ENCODE results near the gene HCFC1R1.
A peak's percentile ranks its signal among the peaks of the same experiment; 100 is the strongest.

The HCFC1R1 gene

DNA sequence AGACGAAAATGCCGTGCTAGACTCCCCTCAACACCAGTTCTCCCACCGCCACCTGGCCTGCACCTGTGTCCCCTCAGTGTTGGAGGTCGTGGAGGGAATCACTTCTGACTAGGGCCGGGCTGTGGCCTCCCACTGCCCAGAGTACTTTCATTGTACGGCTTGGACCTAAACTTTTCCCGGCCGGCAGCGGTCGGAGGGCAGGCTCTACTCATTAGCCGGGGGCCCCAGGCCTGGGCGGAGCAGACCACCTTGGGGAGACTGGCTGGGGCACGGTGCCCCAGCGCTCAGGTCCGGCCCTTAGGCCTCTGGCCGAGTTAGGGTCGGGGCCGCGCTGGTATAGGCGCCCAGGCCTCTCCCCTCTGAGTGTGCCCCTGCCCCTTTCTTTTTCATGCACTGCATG is 6.4 kb downstream of the HCFC1R1 start:
- DNase-seq: no peak

DNA sequence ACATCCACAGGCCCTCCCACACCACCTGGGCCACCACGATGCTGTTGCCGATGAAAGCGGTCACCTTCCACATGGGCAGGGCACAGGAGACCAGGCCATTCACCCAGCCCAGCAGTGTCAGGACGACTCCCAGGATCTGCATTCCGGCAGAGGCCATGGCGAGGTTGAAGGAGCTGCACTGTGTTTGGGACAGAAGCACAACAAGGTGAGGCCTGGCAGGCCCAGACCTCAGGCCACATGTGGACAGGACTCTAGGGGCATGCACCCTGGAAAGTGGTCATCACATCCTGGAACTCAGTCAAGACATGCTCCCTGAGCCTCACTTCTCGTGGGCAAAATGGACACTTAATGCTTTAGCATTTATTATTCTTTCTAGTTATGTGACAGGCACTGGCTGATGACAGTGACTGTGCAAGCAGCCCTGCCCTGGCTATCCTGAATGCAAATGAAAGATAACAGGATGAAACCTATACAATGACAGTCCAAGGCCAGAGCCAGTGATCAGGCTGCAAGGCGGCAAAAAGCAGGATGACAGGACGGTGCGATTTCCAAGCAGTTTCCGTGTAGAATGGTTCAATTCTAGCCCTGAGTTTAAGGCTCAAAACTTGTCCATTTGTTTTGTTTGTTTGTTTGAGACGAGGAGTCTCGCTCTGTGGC is 7.7 kb downstream of the HCFC1R1 start:
- no peak for DNase-seq

DNA sequence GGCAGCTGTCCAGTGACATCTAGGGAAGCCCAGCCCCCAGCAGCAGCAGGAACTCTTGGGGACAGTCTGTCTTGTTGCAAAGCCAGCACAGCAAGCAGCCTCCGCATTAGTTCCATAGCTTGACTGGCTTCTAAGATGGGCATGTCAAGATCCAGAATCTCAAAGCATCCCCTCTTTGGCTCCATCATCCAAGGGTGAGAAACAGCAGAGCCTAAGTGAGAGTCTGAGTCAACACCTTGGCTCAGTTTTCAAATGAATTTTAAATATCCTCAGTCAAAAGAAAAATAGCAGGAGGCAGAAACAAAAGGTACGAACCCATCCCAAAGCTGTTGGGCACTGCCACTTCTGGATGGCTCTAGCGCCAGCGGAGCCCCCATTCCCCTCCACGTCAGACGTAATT is 8.8 kb downstream of the HCFC1R1 start:
- no peak for DNase-seq

DNA sequence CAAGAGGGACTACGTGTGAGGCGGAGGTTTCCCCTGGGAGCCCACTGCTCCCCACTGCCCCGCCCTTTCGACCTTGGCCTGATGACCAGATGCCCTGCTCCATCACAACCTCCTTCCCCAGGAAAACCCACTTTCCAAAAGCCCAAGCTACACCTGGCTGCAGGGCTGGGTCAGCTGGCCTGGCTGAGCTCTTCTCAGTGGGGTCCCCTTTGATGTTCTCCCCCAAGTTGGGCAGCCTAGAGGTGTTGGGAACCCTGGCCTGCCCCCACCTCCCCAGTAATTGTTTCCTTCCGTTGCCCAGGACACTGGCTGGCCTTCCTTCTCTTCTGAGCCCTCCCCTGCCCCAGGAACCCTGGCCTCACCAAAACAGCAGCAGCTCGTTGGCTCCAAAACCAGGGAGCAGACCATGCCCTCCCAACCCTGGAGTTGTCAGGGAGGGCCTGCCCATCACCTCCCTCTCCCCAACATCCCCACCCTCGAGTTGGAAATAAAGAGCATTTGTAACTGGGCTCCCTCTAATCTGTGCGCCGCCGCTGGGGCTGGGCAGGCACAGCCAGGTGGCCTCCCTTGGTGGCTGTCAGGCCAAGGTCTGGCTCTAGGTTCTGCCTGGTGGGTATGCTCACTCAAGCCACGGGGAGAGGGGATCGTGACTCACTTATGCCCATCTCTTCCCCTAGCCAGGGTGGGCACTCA is 9.6 kb downstream of the HCFC1R1 start:
- DNase-seq: no peak

DNA sequence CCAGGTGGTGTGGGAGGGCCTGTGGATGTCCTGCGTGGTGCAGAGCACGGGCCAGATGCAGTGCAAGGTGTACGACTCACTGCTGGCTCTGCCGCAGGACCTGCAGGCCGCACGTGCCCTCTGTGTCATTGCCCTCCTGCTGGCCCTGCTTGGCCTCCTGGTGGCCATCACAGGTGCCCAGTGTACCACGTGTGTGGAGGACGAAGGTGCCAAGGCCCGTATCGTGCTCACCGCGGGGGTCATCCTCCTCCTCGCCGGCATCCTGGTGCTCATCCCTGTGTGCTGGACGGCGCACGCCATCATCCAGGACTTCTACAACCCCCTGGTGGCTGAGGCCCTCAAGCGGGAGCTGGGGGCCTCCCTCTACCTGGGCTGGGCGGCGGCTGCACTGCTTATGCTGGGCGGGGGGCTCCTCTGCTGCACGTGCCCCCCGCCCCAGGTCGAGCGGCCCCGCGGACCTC is 10.2 kb downstream of the HCFC1R1 start:
- peak in 1 of 3 experiments; percentile 47 for DNase-seq

DNA sequence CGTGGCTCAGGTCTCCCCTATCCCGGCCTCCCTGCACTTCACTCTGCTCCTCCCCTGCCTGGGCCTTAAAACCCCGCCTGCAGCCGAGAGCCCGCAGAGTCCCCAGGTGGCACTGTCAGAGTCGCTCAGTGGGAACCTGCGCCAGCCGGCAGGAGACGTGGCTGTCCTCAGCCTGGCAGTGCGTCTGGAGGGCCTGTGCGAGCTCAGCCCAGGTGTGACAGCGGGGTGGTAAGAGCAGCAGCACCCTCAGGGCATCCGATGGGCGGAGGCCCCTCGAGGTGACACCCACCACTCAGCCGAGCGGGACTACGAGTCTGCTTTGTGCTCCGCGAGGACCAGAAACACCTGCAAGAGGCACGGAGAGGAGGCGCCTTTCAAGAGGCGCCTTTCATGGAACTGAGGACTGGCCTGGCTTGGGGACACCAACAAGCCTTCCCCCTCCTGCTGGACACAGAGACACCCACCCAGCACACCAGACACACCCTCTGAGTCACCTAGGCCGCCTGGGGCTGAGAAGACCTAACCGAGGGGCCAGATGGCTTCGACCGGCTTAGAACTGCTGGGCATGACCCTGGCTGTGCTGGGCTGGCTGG is 10.8 kb downstream of the HCFC1R1 start, which contains the start of gene CLDN9:
Gene CLDN9 (plus strand): TSS at position 96 of the 593 bp plus-strand sequence. CDS start 440 bp downstream, at position 536.
- DNase-seq: peak; percentile 87 to 95 (median 92)

DNA sequence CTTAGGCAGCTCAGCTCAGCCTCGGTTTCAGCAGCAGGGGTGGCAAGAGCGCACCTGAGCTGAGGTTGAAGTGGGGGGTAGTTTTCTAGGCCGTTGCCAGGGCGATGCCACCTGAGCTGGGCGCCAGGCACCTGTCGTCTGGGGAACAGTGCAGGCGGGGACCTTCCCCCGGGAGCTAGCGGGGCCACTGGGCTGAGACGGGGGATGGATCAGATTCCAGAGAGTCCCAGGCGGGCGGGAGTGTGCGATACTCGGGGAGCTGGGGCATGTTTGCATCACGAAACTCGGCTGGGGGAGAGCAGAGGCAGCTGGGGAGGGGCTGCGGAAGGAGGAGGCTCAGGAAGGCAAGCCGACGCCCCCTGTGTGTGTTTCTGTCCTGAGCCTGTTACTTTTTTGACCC is 11.5 kb downstream of the HCFC1R1 start:
- DNase-seq: peak; percentile 81 to 94 (median 90)

DNA sequence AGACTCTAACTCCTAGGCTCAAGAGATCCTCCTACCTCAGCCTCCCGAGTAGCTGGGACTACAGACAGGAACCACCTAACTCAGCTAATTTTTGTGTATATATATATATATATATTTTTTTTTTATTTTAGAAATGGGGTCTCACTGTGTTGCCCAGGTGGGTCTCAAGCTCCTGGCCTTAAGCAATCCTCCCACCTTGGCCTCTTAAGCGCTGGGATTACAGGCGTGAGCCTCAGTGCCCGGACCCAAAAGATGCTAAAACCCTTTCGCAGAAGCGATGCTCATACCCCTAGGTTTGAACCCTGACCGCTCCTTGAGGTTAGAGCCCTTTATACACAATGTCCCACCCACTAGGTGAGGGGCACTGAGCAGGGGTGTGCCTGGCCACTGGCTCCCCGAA is 13.2 kb downstream of the HCFC1R1 start:
- DNase-seq: no peak

DNA sequence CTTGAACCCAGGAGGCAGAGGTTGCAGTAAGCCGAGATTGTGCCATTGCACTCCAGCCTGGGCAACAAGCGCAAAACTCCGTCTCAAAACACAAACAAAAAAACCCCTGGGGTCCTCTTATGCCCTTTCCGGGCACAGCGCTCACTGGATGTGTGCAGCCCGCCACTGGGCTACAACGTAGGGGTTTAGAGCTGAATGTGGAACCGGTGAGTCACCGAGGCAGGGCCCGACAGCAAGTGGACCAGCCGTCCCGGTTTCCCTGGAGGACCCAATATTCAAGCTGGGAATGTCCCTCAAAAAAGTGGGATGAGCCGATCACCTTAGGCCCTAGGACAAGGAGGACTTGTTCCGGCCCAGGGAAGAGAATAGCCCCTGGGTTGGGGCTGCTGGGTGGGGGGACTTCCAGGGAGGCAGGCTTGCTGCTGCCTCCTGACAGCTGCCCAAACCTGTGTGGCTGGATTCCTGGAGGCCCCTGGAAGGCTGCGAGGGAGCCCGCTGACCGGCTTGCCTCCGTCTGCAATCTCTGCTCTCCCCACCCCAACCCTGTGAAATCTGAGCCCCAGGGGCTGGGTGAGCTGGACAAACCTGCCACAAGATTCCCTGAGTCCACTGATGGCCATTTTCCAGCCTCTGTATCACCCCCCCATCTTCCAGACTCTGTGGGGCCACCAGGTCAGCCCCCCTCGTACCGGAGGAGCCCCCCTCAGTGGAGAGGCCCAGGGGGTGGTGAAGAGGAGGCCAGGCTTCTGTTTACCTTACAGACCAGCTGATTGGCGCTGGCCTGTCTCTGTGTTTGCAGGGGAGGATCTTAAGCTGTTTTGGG is 14.0 kb downstream of the HCFC1R1 start:
- DNase-seq: peak in 2 of 3 experiments; percentile 15 to 24

DNA sequence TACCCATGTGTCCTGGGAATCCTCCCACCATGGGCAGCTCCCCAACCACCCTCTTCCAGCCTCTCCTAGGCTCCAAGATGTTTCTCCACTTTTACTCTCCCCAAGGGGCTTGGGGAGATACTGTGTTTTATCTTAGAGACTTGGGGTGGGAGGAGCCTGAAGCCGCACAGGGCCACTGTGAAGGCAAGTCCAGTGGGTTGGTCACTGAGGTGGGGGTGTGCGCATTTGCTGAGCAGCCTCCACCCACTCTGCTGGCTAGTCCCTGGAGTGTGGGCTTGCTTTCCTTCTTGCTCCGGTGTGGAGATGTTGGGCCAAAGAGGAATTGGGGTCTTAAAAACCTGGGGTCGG is 15.1 kb downstream of the HCFC1R1 start:
- DNase-seq: no peak

DNA sequence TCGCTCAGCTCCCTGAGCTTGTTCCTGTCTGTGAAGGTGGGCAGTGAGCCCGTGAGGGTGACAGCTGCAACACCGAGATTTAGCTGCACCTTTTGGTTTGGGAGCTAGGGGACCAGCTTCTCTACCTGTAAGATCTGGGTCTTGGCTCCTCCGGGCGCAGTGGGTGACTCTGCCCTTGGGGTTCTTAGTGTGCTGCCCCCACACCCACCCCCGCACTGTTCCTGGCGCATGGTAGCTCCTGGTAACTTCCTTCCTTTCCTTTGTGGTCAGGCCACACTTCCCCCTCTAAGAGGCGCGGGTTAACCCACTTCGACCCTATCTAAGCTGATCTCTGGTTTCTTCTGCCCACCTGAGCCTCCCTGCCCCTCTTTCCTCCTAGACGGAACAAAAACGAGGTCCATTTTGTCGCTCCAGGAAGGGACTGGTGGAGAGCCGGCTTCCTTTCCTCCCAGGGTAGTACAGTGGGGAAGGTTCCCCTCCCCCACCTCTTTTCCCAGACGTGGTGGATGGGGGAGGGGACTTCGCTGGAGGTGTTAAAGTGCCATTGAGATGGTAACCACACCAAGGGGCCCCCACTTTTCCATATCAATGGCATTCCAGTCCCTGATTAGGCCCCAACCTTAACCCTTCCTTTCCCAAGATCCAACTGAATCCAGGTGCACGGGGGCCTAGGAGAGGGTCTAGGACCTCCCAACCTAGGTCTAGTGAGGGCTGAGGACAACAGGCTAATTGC is 15.6 kb downstream of the HCFC1R1 start:
- DNase-seq: no peak

DNA sequence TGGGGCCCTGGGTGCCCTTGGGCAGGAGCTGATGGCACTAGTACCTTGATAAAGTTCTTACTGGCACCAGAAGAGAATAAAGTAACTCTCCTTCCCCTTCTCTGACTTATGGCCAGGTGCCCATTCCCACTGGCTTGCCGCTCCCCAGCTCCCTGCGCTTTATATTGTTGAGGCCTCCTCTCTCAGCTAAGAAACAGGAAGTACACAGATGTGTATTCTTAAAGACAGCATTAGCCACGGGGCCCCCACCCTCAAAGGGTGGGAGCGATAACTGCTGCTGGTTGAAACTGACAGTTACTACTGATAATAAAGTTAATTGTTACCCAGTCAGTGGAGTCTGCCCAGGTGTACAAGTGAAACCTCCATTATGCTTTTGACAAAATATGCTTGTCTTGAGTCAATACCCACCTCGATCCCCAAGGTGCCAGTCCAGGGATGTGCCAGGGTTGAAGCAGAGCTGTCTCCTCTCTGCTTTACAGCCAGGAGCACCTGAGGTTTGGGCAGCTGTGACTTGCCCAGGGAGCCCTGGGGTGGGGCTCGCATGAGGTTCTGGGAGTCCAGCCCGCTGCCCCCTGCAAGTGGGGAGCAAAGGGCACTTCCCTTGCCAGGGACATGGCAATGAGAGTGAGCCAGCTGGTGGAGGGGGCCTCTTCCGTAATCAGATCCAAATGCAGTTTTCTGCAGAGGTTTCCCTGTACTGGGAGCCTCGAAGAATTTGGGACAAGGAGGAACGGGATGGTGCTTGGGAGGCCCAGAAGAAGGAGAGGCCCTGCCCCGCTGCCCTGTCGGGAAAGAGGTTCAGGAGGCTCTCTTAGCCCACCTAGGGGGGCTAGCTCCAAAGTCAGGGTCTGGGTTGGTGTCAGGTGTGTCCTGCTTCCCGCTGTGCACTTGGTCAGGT is 16.4 kb downstream of the HCFC1R1 start:
- no peak for DNase-seq

DNA sequence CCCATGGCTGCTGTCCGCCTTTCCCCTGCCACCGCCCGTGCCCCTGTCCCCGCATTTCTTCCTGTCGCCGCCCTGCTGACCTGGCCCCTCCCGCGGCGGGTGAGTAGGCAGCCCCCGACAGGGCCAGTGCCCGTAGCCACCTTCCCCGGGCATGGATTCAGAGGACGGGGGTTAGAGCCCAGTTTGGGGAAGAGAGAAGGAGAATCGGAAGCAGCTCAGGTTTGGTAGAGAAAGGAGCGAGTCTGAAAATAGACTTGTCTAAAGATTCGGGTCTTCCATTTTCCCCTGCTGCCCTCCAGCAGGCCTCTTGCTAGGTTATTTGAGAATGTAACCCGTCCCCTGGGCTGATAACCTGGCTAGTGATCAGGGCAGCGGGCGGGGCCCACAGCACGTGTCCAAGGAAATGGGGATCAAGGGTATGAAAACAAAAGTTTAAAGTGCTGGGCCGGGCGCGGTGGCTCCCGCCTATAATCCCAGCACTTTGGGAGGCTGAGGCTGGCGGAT is 18.9 kb downstream of the HCFC1R1 start:
- DNase-seq: peak; percentile 50 to 70 (median 59)

DNA sequence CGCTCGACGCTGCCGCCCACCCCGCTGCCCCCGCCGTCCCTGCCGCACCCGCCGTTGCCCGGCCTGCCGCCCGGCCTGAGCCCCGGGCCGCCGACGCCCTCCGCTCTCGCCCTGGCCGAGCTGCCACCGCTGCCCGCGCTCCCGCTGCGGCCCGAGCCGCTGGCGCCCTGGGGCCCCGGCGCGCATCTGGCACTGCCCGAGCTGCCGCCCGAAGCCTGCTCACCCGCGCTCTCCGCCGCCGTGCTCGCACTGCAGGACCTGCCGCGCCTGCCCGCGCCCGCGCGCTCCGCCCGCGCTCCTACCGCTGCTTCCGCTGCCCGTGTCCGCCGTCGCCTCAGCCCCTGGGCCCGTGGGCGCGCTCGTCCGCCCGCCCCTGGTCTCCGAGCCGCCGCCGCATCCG is 19.4 kb downstream of the HCFC1R1 start:
- peak; percentile 43 to 52 (median 45) for DNase-seq

DNA sequence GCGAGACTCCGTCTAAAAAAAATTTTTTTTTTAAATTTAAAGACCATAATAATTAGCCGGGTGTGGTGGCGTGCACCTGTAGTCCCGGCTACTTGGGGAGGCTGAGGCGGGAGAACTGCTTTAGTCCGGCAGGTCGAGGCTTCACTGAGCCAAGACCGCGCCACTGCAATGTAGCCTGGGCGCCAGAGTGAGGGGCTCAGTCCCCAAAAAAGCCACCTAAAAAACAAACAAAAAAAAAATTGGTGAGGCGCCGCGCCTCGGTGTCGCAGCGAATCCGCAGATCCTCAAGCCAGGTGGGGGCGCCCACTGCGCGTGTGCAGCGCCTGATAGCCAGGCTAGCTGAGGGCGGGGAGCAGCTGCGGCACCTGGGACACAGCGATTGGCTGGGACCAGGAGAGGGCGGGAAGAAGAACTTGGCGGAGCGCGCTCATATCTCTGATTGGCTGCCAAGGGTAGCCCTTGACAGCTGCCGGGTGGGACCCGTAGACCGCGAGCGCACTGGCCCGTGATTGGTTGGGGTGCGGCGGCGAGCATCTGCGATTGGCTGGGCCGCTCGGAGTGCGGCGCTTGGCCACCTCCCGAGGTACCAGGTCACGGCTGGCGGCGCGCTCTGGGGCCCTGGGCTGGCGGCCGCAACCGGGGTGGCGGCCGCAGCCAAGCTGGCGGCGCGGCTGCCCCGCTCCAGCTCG is 20.0 kb downstream of the HCFC1R1 start:
- DNase-seq: peak; percentile 99 to 100 (median 99)

DNA sequence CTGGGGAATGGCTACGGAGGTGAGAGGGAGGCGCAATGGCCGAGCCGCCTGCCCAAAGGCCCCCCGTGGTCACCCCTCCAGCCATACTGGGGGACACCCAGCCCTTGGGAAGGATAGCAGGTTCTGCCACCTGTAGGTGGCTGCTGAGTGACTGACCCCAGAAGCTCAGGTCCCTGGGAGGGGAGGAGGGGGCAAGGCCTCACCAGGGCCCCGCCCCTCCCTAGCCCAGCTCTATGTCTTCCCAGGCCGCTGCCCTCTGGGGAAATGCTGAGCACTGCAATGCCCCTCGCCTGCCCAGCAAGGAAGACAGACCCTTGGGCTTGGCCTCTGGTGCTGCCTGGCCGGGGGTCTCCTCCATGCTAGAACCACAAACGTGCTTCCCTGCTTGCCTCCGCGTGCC is 22.4 kb downstream of the HCFC1R1 start:
- DNase-seq: no peak

DNA sequence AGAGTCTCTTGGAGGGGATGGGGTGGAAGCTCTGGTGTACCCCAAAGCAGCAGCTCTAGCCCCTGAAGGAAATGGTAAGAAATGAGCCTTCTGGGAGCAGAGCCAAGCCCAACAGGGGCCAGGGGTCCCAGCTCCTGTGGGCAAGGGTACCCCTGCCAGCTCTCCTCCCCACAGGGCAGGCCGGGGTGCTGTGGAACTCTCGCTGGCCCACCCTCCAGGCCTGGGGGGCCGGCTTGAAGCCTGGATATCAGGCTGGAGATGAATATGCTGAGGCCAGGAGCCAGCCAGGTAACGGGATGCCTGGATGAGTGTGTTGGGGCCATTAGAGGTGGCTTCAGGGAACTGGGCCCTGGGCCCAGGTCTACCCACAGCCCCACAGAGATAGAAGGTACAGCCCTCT is 23.2 kb downstream of the HCFC1R1 start:
- DNase-seq: no peak

DNA sequence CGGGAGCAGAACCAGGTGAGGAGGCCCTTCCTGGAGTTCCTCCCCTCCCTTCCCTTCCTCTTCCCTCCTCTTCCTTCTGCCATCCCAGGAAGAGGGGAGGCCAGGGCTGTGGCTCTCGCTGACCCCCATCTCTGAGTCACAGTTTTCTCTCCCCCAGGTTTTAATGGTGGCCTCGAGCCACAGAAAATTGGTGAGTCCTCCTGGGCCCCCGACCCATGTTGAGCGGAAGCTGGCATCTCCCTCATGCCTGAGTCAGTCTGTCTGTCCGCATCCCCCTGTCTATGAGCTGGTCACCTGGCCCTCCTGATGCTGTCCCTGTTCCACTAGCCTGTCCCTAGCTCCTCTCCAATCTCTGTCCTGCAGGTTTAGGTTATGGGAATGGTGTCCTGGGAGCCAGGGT is 23.8 kb downstream of the HCFC1R1 start:
- no peak for DNase-seq

DNA sequence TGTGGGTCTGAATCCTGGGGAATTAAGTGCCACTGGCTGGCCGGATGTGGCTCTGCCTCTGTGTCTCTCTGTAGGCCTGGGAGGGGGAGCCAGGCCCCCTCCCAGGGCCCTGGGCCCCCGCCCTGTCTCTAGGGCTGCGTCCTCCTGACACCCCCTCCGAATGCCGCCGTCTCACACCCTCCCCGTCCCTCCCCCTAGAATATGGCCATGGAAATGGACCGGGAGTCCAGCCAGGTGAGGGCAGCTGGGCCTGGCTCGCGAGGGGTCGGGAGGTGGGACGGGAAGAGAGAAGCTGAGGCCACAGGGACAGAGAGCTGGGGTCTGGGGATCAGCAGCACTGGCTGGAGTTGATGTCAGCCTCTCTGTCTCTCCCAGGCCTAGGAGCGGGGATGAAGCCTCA is 27.4 kb downstream of the HCFC1R1 start:
- no peak for DNase-seq

DNA sequence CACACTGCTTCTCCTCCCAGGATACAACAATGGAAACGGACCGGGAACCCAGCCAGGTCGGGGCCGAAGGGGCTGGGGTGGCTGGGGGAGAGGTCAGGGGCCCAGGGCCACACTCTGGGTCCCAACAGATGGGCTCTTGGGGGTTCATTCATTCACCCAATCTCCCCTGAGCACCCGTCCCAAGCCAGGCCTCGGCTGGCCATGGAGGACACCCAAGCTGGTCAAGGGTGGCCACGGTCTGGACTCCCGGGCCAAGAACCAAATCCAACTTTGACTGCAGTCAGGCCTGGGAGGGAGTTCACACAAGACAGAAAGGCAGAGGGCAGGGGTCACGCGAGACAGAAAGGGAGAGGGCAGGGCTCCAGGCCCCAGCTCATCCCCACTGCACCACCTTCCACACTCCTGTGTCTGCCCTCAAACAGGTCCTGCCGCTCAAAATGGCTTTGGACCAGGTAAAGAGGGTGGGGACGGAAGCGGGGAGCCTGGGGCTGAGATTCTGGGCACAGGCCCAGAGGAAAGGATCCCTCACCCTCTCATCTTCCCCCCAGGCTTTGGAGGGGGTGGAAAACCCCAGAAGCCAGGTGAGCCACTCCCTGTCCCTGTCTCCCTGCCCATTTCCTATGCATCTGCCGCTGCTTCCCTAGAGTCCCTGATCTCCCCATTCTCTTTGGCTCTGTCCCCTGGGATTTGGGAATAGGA is 31.2 kb downstream of the HCFC1R1 start:
- DNase-seq: no peak
